ENCODE results near the gene MEGF8.

MEGF8 gene

GRCh38 chr19:42286349-42287016 lies 39.0 kb upstream of the MEGF8 start:
- no peak for DNase-seq (ENCODE audit: low read depth, low spot score)
- no peak overlapping the region for H3K4me3 ChIP-seq (ENCODE audit: low read length)

GRCh38 chr19:42287017-42287826 lies 38.2 kb upstream of the MEGF8 start:
- DNase-seq (ENCODE audit: low read depth, low spot score): no peak
- no peak overlapping the region for H3K4me3 ChIP-seq (ENCODE audit: low read length)

GRCh38 chr19:42287827-42288107 lies 37.7 kb upstream of the MEGF8 start:
- no peak overlapping the region for H3K4me3 ChIP-seq (ENCODE audit: low read length)
- no peak for DNase-seq (ENCODE audit: low read depth, low spot score)

- DNase-seq (ENCODE audit: low read depth, low spot score): no peak
- H3K4me3 ChIP-seq (ENCODE audit: low read length): no peak overlapping the region
Observed at GRCh38 chr19:42288387-42288786, 37.0 kb upstream of the MEGF8 start.

- no peak for DNase-seq (ENCODE audit: low read depth, low spot score)
- H3K4me3 ChIP-seq (ENCODE audit: low read length): no peak overlapping the region
Observed at GRCh38 chr19:42288881-42289555, 36.4 kb upstream of the MEGF8 start.

- no peak overlapping the region for H3K4me3 ChIP-seq (ENCODE audit: low read length)
- no peak for DNase-seq (ENCODE audit: low read depth, low spot score)
Observed at GRCh38 chr19:42289556-42290041, 35.8 kb upstream of the MEGF8 start.

GRCh38 chr19:42290136-42290522 lies 35.3 kb upstream of the MEGF8 start:
- DNase-seq (ENCODE audit: low read depth, low spot score): no peak
- no peak overlapping the region for H3K4me3 ChIP-seq (ENCODE audit: low read length)

GRCh38 chr19:42290523-42291434 lies 34.7 kb upstream of the MEGF8 start:
- DNase-seq (ENCODE audit: low read depth, low spot score): no peak
- H3K4me3 ChIP-seq (ENCODE audit: low read length): no peak overlapping the region

GRCh38 chr19:42291435-42291810 lies 34.0 kb upstream of the MEGF8 start:
- no peak overlapping the region for H3K4me3 ChIP-seq (ENCODE audit: low read length)
- no peak for DNase-seq (ENCODE audit: low read depth, low spot score)

GRCh38 chr19:42292042-42292960 lies 33.1 kb upstream of the MEGF8 start:
- no peak overlapping the region for H3K4me3 ChIP-seq (ENCODE audit: low read length)
- DNase-seq (ENCODE audit: low read depth, low spot score): no peak

GRCh38 chr19:42292963-42293362 lies 32.5 kb upstream of the MEGF8 start:
- no peak overlapping the region for H3K4me3 ChIP-seq (ENCODE audit: low read length)
- DNase-seq (ENCODE audit: low read depth, low spot score): no peak

- H3K4me3 ChIP-seq (ENCODE audit: low read length): no peak overlapping the region
- DNase-seq (ENCODE audit: low read depth, low spot score): no peak
Observed at GRCh38 chr19:42293540-42293939, 31.9 kb upstream of the MEGF8 start.

GRCh38 chr19:42293948-42294347 lies 31.5 kb upstream of the MEGF8 start:
- DNase-seq (ENCODE audit: low read depth, low spot score): no peak
- H3K4me3 ChIP-seq (ENCODE audit: low read length): no peak overlapping the region

GRCh38 chr19:42294471-42295137 lies 30.8 kb upstream of the MEGF8 start:
- no peak overlapping the region for H3K4me3 ChIP-seq (ENCODE audit: low read length)

GRCh38 chr19:42295342-42295741 lies 30.1 kb upstream of the MEGF8 start:
- no peak for DNase-seq (ENCODE audit: low read depth, low spot score)
- no peak overlapping the region for H3K4me3 ChIP-seq (ENCODE audit: low read length)

More at GRCh38 chr19:42294471-42295137, 30.8 kb upstream of the MEGF8 start:
- no peak for DNase-seq (ENCODE audit: low read depth, low spot score)

GRCh38 chr19:42295831-42296525 lies 29.5 kb upstream of the MEGF8 start:
- H3K4me3 ChIP-seq (ENCODE audit: low read length): no peak overlapping the region
- no peak for DNase-seq (ENCODE audit: low read depth, low spot score)

- DNase-seq (ENCODE audit: low read depth, low spot score): no peak
- H3K4me3 ChIP-seq (ENCODE audit: low read length): no peak overlapping the region
Observed at GRCh38 chr19:42297039-42297438, 28.4 kb upstream of the MEGF8 start.

Measured in Jurkat, Clone E6-1 (cell line).